ENCODE measurements around the gene OBSCN. TPM values are rescaled to one million over a fixed set of nuclear protein-coding genes. Genes with fewer than 3 reads are reported as not detected.

Gene OBSCN
- total RNA-seq, 1 donor from 2014 or later: 7.6 TPM

DNA sequence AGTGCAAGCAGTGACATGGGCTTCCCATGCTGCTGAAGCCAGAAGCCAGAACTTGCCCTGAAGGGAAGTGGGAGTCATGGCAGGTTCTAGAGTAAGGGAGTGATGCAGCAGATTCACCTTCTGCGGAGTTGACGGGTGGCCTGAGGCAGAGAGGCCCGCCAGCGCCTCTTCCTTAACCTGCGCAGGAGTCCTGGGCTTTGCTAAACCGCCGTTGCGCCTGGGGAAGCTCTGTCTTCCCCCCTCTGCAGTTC, 67.3 kb downstream of the OBSCN start:
- Histone ChIP-seq H3K4me3 (ENCODE audit: low read depth, low read length) (peak overlapping the region; percentile 38), H3K36me3 (ENCODE audit: control insufficient read depth, insufficient read depth, low read length) (peaks cover 2% of the 10 kb centered on the region), H3K27me3 (ENCODE audit: control insufficient read depth, insufficient read depth, low read length) (no peaks in the 10 kb centered on the region)
- FAIRE-seq (no peak), DNase-seq (ENCODE audit: low read depth) (no peak)
- TF ChIP-seq, protein P1, sequence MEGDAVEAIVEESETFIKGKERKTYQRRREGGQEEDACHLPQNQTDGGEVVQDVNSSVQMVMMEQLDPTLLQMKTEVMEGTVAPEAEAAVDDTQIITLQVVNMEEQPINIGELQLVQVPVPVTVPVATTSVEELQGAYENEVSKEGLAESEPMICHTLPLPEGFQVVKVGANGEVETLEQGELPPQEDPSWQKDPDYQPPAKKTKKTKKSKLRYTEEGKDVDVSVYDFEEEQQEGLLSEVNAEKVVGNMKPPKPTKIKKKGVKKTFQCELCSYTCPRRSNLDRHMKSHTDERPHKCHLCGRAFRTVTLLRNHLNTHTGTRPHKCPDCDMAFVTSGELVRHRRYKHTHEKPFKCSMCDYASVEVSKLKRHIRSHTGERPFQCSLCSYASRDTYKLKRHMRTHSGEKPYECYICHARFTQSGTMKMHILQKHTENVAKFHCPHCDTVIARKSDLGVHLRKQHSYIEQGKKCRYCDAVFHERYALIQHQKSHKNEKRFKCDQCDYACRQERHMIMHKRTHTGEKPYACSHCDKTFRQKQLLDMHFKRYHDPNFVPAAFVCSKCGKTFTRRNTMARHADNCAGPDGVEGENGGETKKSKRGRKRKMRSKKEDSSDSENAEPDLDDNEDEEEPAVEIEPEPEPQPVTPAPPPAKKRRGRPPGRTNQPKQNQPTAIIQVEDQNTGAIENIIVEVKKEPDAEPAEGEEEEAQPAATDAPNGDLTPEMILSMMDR (IDR thresholded peaks at IDR 0.05; ENCODE audit: insufficient read depth, low read length, severe bottlenecking): no peak

DNA sequence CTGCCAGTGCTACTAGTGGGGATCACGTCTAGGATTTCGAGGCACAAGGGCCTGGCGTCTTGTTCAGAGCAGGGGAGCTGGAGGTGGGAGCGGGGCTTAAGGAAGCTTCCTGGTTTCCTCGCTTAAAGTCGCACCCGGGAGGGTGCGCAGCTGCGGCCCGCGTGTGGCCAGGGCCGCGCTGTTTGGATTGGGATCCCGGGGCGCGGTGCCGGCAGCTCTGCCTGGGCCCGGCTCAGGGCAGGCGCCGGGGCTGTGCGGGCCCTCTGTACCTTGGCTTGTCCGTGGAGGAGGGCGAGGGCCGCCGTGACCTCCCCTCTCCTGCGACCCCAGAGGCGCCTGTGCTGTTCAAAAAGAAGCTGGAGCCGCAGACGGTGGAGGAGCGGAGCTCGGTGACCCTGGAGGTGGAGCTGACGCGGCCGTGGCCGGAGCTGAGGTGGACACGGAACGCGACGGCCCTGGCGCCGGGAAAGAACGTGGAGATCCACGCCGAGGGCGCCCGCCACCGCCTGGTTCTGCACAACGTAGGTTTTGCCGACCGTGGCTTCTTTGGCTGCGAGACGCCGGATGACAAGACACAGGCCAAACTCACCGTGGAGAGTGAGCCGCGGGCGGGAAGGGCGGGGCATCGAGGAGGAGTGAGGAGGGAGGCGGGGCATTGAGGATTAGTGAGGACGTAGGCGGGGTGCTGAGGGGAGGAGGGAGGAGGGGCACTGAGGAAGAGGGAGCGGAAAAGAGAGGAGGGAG, 67.8 kb downstream of the OBSCN start:
- DNase-seq (ENCODE audit: low read depth) (peak; percentile 77), FAIRE-seq (no peak)
- H3K27me3 ChIP-seq (ENCODE audit: control insufficient read depth, insufficient read depth, low read length): no peaks in the 10 kb centered on the region
- peak overlapping the region; percentile 38 for H3K4me3 ChIP-seq (ENCODE audit: low read depth, low read length)
- TF ChIP-seq, protein P1 (IDR thresholded peaks at IDR 0.05; ENCODE audit: insufficient read depth, low read length, severe bottlenecking): no peak
- H3K36me3 ChIP-seq (ENCODE audit: control insufficient read depth, insufficient read depth, low read length): peaks cover 2% of the 10 kb centered on the region

DNA sequence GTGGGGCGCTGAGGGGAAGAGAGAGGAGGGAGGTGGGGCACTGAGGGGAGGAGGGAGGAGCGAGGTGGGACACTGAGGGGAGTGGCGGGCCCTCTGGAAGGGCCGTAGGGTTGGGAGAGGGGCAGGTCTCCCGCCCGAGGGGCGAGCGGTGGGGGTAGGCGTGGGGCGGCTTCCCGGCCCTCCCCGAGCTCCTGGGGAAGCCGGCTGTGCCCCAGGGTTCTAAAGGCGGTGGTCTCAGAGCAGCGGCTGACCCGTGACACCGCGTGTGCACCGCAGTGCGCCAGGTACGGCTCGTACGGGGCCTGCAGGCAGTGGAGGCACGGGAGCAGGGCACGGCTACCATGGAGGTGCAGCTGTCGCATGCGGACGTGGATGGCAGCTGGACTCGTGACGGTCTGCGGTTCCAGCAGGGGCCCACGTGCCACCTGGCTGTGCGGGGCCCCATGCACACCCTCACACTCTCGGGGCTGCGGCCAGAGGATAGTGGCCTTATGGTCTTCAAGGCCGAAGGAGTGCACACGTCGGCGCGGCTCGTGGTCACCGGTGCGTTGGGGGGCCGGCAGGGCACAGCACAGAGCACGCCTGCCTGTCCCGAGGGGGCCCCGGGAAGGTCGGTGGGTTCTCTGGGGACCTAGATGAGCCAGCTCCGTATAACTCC, 68.5 kb downstream of the OBSCN start:
- DNase-seq (ENCODE audit: low read depth): no peak
- Histone ChIP-seq H3K36me3 (ENCODE audit: control insufficient read depth, insufficient read depth, low read length) (peaks cover 4% of the 10 kb centered on the region), H3K27me3 (ENCODE audit: control insufficient read depth, insufficient read depth, low read length) (no peaks in the 10 kb centered on the region), H3K4me3 (ENCODE audit: low read depth, low read length) (peak overlapping the region; percentile 38)
- TF ChIP-seq, protein P1 (IDR thresholded peaks at IDR 0.05; ENCODE audit: insufficient read depth, low read length, severe bottlenecking): no peak
- no peak for FAIRE-seq

DNA sequence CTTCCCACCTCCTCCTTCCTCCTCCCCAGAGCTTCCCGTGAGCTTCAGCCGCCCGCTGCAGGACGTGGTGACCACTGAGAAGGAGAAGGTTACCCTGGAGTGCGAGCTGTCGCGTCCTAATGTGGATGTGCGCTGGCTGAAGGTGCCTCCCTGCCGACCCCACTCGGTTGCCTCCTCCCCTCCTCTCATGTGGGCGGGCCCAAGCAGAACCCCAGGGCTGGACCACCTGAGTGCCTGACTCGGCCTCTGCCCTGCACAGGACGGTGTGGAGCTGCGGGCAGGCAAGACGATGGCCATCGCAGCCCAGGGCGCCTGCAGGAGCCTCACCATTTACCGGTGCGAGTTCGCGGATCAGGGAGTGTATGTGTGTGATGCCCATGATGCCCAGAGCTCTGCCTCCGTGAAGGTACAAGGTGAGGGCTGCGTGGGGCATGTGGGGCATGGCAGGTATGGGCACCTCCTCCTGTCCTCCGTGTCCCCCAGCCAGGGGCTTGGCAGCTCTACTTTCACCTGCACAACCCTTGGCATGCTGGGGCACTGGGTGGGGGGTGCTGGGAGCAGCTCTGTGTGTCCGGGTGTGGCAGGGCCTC, 69.2 kb downstream of the OBSCN start:
- Histone ChIP-seq H3K36me3 (ENCODE audit: control insufficient read depth, insufficient read depth, low read length) (peaks cover 5% of the 10 kb centered on the region), H3K27me3 (ENCODE audit: control insufficient read depth, insufficient read depth, low read length) (no peaks in the 10 kb centered on the region), H3K4me3 (ENCODE audit: low read depth, low read length) (no peak overlapping the region)
- DNase-seq (ENCODE audit: low read depth) (no peak), FAIRE-seq (no peak)
- TF ChIP-seq, protein P1 (IDR thresholded peaks at IDR 0.05; ENCODE audit: insufficient read depth, low read length, severe bottlenecking): no peak

GRCh38 chr1:228277491-228278431, 69.9 kb downstream of the OBSCN start:
- peaks cover 5% of the 10 kb centered on the region for H3K36me3 ChIP-seq (ENCODE audit: control insufficient read depth, insufficient read depth, low read length)
- H3K27me3 ChIP-seq (ENCODE audit: control insufficient read depth, insufficient read depth, low read length): no peaks in the 10 kb centered on the region
- FAIRE-seq (no peak), DNase-seq (ENCODE audit: low read depth) (no peak)
- TF ChIP-seq, protein P1 (IDR thresholded peaks at IDR 0.05; ENCODE audit: insufficient read depth, low read length, severe bottlenecking): no peak
- H3K4me3 ChIP-seq (ENCODE audit: low read depth, low read length): no peak overlapping the region
